HG03139 (cell line): ENCODE results near the gene ABHD11.
"Not testable (repeated sequence)": the region's sequence is repeated elsewhere in the genome, so short reads cannot be mapped to it uniquely, and the experiment has no call there.

Experiments used
- ATAC-seq: cut with Tn5 transposase; IDR thresholded peaks from one replicate; pipeline ENCODE4 v1.9.1; 2021; ENCODE audit not compliant: unreplicated experiment

Gene ABHD11, protein sequence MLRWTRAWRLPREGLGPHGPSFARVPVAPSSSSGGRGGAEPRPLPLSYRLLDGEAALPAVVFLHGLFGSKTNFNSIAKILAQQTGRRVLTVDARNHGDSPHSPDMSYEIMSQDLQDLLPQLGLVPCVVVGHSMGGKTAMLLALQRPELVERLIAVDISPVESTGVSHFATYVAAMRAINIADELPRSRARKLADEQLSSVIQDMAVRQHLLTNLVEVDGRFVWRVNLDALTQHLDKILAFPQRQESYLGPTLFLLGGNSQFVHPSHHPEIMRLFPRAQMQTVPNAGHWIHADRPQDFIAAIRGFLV

GRCh38 chr7:73738612-73739386 lies at the start of gene ABHD11:
Gene ABHD11, minus strand, starts transcription at chr7:73738802. Its CDS starts 32 bp downstream, at chr7:73738770.
- peak; percentile 64 for ATAC-seq

DNA sequence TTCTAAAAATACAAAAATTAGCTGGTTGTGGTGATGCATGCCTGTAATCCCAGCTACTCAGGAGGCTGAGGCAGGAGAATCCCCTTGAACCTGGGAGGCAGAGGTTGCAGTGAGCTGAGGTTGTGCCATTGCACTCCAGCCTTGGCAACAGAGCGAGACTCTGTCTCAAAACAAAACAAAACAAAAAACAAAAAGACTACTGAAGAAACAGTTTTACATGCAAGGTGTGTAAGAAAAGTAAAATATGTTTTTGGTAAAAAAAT lies 49.1 kb upstream of the ABHD11 start:
- ATAC-seq: not testable (repeated sequence)

- ATAC-seq: no peak
Observed at GRCh38 chr7:73786588-73786987, 48.0 kb upstream of the ABHD11 start.

DNA sequence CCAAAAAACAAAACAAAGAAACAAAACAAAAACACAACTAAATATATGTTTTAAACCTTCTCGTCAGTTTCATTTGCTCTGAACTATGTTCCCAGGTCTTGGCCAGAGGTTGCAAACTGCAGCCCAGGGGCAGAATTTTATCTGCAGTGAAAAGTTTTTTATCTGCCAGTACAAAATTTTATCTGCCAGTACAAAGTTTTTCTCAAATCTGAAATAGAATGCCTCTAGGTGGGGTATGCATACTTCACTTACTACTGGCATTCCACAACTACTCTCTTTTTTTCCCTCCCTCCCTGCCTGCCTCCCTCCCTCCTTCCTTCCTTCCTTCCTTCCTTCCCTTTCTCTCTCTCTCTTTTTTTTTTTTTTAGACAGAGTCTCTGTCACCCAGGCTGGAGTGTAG lies 40.9 kb upstream of the ABHD11 start:
- ATAC-seq: no peak

- ATAC-seq: no peak
Observed at GRCh38 chr7:73778801-73779389, 40.3 kb upstream of the ABHD11 start.

- ATAC-seq: no peak
Observed at GRCh38 chr7:73774923-73775322, 36.3 kb upstream of the ABHD11 start.

- ATAC-seq: no peak
Observed at GRCh38 chr7:73773700-73774517, 35.3 kb upstream of the ABHD11 start.

DNA sequence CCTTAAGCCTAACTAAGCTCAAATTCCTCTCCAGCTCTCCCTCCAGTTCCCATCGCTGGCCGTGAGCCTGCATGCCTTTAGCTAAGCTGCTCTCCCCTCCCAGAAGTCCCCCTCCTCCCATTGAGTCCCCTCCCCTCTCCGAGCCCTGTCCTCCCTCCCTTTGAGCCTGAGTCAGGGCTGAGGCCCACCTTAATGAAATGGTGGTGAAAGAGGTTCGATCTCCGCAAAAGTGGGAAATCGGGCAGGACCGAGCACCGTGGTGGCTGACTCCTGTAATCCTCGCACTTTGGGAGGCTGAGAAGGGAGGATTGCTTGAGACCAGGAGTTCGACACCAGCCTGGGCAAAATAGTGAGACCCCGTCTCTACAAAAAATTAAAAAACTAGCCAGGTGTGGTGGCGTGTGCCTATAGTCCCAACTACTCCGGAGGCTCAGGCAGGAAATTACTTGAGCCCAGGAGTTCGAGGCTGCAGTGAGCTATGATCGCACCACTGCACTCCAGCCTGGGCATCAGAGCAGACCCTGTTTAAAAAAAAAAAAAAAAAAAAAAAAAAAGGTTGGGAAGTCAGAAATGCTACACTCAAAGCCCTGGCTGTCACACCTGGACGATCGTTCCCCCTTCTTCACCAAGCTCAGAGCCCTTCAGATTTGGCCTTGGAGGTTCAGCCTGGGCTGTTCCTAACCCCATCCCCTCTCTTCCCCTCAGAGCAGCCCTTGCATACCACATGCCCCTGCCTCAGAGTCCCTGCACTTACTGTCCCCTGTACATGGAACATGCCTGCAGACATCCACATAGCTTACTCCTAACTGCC lies 32.5 kb upstream of the ABHD11 start:
- no peak for ATAC-seq

- no peak for ATAC-seq
Observed at GRCh38 chr7:73770002-73770859, 31.6 kb upstream of the ABHD11 start, which contains the start of gene CLDN3. Gene CLDN3, minus strand, starts transcription at chr7:73770270. Its CDS starts 221 bp downstream, at chr7:73770049.

DNA sequence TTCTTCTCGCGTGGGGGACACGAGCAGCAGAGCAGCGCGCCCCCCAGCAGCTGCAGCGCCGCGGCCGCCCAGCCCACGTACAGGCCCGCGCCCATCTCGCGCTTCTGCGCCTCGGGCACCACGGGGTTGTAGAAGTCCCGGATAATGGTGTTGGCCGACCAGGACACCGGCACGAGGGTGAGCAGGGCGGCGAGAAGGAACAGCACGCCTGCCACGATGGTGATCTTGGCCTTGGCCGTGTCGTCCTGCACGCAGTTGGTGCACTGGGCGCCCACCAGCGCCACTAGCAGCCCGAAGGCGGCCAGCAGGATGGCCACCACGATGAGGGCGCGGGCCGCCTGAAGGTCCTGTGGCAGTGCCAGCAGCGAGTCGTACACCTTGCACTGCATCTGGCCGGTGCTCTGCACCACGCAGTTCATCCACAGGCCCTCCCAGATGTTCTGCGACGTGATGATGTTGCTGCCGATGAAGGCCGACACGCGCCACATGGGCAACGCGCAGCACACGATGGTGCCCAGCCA lies 30.9 kb upstream of the ABHD11 start:
- ATAC-seq: no peak

GRCh38 chr7:73768641-73769480 lies 30.3 kb upstream of the ABHD11 start:
- no peak for ATAC-seq

- no peak for ATAC-seq
Observed at GRCh38 chr7:73766556-73767229, 28.1 kb upstream of the ABHD11 start.

GRCh38 chr7:73762659-73762999 lies 24.0 kb upstream of the ABHD11 start:
- no peak for ATAC-seq

- ATAC-seq: no peak
Observed at GRCh38 chr7:73761854-73762658, 23.5 kb upstream of the ABHD11 start.

DNA sequence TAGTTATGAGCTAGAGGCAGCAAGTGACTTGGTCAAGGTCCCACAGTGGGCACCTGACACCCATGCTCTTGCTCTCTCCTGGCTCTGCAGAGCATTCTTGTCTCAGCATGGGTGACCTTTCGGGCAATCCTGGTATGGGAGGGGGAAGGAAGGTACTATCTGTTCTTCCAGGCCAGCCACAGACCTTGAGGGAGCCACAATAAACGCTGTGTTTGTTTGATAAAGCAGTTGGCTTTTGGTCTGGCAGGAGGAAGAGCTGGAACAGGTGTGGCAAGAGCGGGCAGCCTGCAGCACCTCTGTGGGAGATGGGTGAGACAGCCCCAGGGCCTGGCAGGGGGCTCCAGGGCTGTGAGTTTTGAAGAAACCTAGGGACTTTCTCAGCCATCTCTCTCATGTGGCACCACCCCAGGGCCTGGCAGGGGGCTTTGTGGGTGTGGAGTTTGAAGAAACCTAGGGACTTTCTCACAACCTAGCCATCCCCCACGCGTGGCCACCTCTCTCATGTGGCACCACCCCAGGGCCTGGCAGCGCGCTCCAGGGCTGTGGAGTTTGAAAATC lies 20.1 kb upstream of the ABHD11 start:
- no peak for ATAC-seq

GRCh38 chr7:73749931-73750776 lies 11.6 kb upstream of the ABHD11 start:
- no peak for ATAC-seq
